B cell (primary cell): Measurements from ENCODE around the gene UNC119B. TPM values are rescaled to one million over a fixed set of nuclear protein-coding genes. Genes with fewer than 3 reads are reported as not detected.

ENCODE experiments used
- ATAC-seq: fragments of 200-7000 bp; cut with Tn5 transposase; one replicate; pipeline ENCODE4 v1.10.0; 2021; ENCODE audit warnings: low read depth, mild to moderate bottlenecking, moderate number of reproducible peaks, moderate library complexity
- CTCF ChIA-PET: fragments of 350-600 bp; sonication (Branson Sonifier 250); formaldehyde crosslinking; loops from one replicate; lab custom pipeline; 2021; ENCODE audit warnings: antibody characterized with exemption, inconsistent platforms; lab: Charles Lee
- POLR2A ChIA-PET: fragments of 350-600 bp; sonication (Branson Sonifier 250); formaldehyde crosslinking; loops from one replicate; lab custom pipeline; 2021; ENCODE audit warnings: antibody characterized with exemption; lab: Charles Lee
- DNase-seq: peaks from one replicate; pipeline ENCODE4 v3.0.0; 2013
- H2AFZ ChIP-seq: 2 replicates; pipeline ENCODE4 v1.6.1; 2012; ENCODE audit warnings: mild to moderate bottlenecking, low read depth, low read length; ENCODE audit not compliant: insufficient read depth, poor library complexity, severe bottlenecking
- H3K27ac ChIP-seq, 2 donors: 1 replicate in 1 of 2; 2 replicates in 1 of 2; pipeline ENCODE4 v1.5.1; 2012 to 2013; ENCODE audit warnings: low read length in 2 of 2, mild to moderate bottlenecking in 2 of 2, moderate library complexity in 1 of 2
- H3K27me3 ChIP-seq, 4 experiments: fragments of 200-600 bp in 1 of 4; sonication (generic) in 1 of 4; replicated peaks in 1 of 4; 1 replicate in 2 of 4; 2 replicates in 2 of 4; pipeline versions ENCODE4 v1.6.1 to v1.7.0; 2013 to 2016; ENCODE audit warnings: low read length in 3 of 4, mild to moderate bottlenecking in 2 of 4, mixed read lengths in 1 of 4, moderate library complexity in 1 of 4; ENCODE audit not compliant: insufficient read depth in 4 of 4, control insufficient read depth in 3 of 4; ENCODE audit errors: control extremely low read depth in 1 of 4
- H3K36me3 ChIP-seq, 2 experiments: replicated peaks in 1 of 2; 1 replicate in 1 of 2; 2 replicates in 1 of 2; pipeline versions ENCODE4 v1.6.1 to v1.7.1; 2013; ENCODE audit warnings: low read length in 1 of 2; ENCODE audit not compliant: insufficient read depth in 2 of 2, control insufficient read depth in 1 of 2; ENCODE audit errors: control extremely low read depth in 1 of 2, extremely low read depth in 1 of 2
- H3K4me1 ChIP-seq, 2 donors: fragments of 200-600 bp in 1 of 2; sonication (generic) in 1 of 2; 1 replicate in 1 of 2; 2 replicates in 1 of 2; pipeline versions ENCODE4 v1.5.1 to v1.6.1; 2013 to 2017; ENCODE audit warnings: low read length in 2 of 2; ENCODE audit not compliant: control insufficient read depth in 2 of 2, insufficient read depth in 2 of 2
- H3K4me2 ChIP-seq: replicated peaks from 2 replicates; pipeline ENCODE3; 2012; ENCODE audit warnings: mild to moderate bottlenecking, low read depth, low read length; ENCODE audit not compliant: poor library complexity, severe bottlenecking
- H3K4me3 ChIP-seq, 5 experiments: fragments of 200-600 bp in 1 of 5; sonication (generic) in 1 of 5; 1 replicate in 3 of 5; 2 replicates in 2 of 5; pipeline versions ENCODE4 v1.5.1 to v1.7.0; 2011 to 2016; ENCODE audit warnings: low read length in 4 of 5, mild to moderate bottlenecking in 4 of 5, low read depth in 2 of 5, control low read depth in 1 of 5, moderate library complexity in 1 of 5; ENCODE audit not compliant: insufficient read depth in 1 of 5; ENCODE audit errors: control extremely low read depth in 1 of 5, extremely low read depth in 1 of 5
- H3K79me2 ChIP-seq: fragments of 200-600 bp; sonication (generic); one replicate; pipeline ENCODE4 v1.6.0; 2016; ENCODE audit warnings: low read length; ENCODE audit not compliant: control insufficient read depth, insufficient read depth
- H3K9ac ChIP-seq: fragments of 200-600 bp; sonication (generic); 2 replicates; pipeline ENCODE4 v1.6.1; 2017; ENCODE audit warnings: mild to moderate bottlenecking, low read length, moderate library complexity
- H3K9me3 ChIP-seq, 3 donors: one replicate each; pipeline versions ENCODE4 v1.6.1 to v1.7.1; 2013; ENCODE audit warnings: low read length in 2 of 3; ENCODE audit not compliant: control insufficient read depth in 2 of 3, insufficient read depth in 1 of 3; ENCODE audit errors: control extremely low read depth in 1 of 3
- H4K20me1 ChIP-seq: 2 replicates; pipeline ENCODE4 v1.6.0; 2012; ENCODE audit warnings: mild to moderate bottlenecking, low read length; ENCODE audit not compliant: insufficient read depth, control insufficient read depth, poor library complexity, severe bottlenecking
- H3K27ac Mint-ChIP-seq: one replicate; pipeline ENCODE4 v1.8.0; 2021; ENCODE audit warnings: mixed read lengths
- H3K27me3 Mint-ChIP-seq: one replicate; pipeline ENCODE4 v1.8.0; 2021; ENCODE audit warnings: mixed read lengths
- H3K4me1 Mint-ChIP-seq: one replicate; pipeline ENCODE4 v1.8.0; 2021; ENCODE audit warnings: mixed read lengths
- H3K4me3 Mint-ChIP-seq: one replicate; pipeline ENCODE4 v1.8.0; 2021; ENCODE audit warnings: mixed read lengths
- H3K9me3 Mint-ChIP-seq: one replicate; pipeline ENCODE4 v1.8.0; 2022; ENCODE audit warnings: mixed read lengths; ENCODE audit not compliant: insufficient read depth
- CTCF ChIP-seq: fragments of 200-600 bp; IDR thresholded peaks from one replicate; pipeline ENCODE4 v1.8.0; 2022; ENCODE audit warnings: antibody characterized with exemption, mild to moderate bottlenecking
- EZH2 ChIP-seq: IDR thresholded peaks from 2 replicates; pipeline ENCODE4 v1.6.1; 2012; ENCODE audit warnings: borderline replicate concordance, low read depth, mild to moderate bottlenecking, moderate library complexity, low read length; ENCODE audit not compliant: insufficient read depth, poor library complexity, severe bottlenecking
- WGBS: methylation state at CpG from one replicate; pipeline ENCODE4 v1.1.5; 2013; ENCODE audit warnings: missing lambda C conversion rate; ENCODE audit not compliant: insufficient coverage; 5-methylcytosine and 5-hydroxymethylcytosine counted together
- intact Hi-C: fragments of 100-400 bp; cut with micrococcal nuclease; formaldehyde crosslinking; loops from one replicate; pipeline ENCODE4 v1.10.0; 2022
- polyA plus RNA-seq: library from polyadenylated mRNA; depleted of rRNA; stranded (reverse); fragments of >200 nt; gene quantifications from 2 replicates; pipeline ENCODE4 v1.2.3, GENCODE V29; 2012
- total RNA-seq, 2 donors: library from RNA; stranded (reverse); fragments of 120-200 nt in 1 of 2; gene quantifications; 1 replicate in 1 of 2; 2 replicates in 1 of 2; pipeline versions ENCODE4 v1.2.3 to v1.2.4, GENCODE V29; 2013 to 2022

Gene UNC119B
- total and polyA plus RNA-seq, 2 donors (not counting 1 experiment from before 2014, with no cell fraction given): 7.2 to 22.7 TPM

DNA sequence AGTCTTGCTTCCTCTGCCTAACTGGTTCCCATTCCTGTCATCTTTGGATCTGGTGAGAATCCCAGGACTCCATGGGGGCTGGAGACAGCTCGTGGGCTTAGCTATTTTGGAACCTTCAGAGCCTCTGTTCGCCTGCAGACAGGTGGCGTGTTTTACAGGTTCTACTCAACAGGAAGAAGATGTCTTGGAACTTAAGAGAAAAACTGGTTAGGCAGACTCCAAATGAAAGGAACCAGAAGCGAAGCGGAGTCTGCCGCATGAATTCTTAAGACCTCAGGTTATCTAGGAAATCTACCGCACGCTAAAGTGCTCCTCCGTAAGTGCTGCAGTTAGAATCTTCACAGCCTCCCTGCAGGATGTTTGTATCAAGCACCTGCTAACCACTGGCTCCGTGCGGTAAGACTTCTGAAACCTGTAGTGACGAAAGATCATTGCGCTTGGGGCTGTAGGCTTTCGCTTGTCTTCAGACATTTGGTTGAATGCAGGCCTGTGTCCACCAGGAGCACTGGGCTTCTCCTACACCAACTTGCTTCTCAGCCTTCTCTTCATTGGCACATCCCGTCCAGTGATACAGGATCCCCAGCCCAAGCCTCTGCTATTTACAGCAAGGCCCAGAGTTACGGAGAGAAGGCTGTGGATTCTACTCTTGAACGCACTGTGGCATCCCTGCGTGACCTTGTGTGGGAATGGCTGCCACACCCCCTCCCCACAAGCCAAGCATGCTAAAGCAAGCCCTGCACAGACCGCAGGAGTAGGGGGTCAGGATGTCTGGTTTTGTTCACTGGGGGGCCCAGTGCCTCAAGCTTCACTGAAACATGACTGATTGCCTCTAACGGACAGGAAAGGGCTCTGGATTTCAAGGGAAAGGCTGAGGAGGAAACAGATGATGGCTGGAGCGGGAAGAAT is 50.3 kb downstream of the UNC119B start:
- H3K4me3 Mint-ChIP-seq: no peak overlapping the region
- no peaks in the 10 kb centered on the region for H3K4me1 Mint-ChIP-seq
- no peak overlapping the region for H3K4me3 ChIP-seq
- peaks cover under 1% of the 10 kb centered on the region for H3K9me3 Mint-ChIP-seq
- WGBS: 90% methylated on average over 21 of the region's 21 CpGs
- no peaks in the 10 kb centered on the region for H4K20me1 ChIP-seq
- H3K27ac Mint-ChIP-seq: no peak overlapping the region
- CTCF ChIA-PET: interaction anchor here (0.5 kb wide), 1 partner anchor 915 kb away, joined by 4 read pairs; no protein-coding TSS in a partner anchor
- intact Hi-C loops: no loop called here
- H3K27me3 ChIP-seq: no peaks in the 10 kb centered on the region
- H3K27ac ChIP-seq: no peak overlapping the region
- no peak for TF ChIP-seq CTCF
- no peaks in the 10 kb centered on the region for H3K27me3 Mint-ChIP-seq
- H3K9ac ChIP-seq: no peak overlapping the region
- ATAC-seq (no peak), DNase-seq (no peak)
- H3K9me3 ChIP-seq: peaks cover 0 to 3% (median 1%) of the 10 kb centered on the region in 3 donors
- no peaks in the 10 kb centered on the region for H3K79me2 ChIP-seq
- H3K36me3 ChIP-seq: peaks cover 0 to 31% of the 10 kb centered on the region in 2 experiments
- no peaks in the 10 kb centered on the region for H3K4me1 ChIP-seq
- H2AFZ ChIP-seq: no peak overlapping the region
- POLR2A ChIA-PET: no interaction called here
- H3K4me2 ChIP-seq: no peak overlapping the region

GRCh38 chr12:120761519-120761934 is 51.3 kb downstream of the UNC119B start:
- Histone ChIP-seq H3K27ac (no peak overlapping the region), H4K20me1 (no peaks in the 10 kb centered on the region), H3K9me3 (no peaks in the 10 kb centered on the region), H2AFZ (no peak overlapping the region), H3K4me2 (no peak overlapping the region), H3K27me3 (no peaks in the 10 kb centered on the region), H3K4me1 (no peaks in the 10 kb centered on the region), H3K36me3 (peaks cover under 1 to 40% of the 10 kb centered on the region in 2 experiments), H3K9ac (no peak overlapping the region), H3K4me3 (no peak overlapping the region), H3K79me2 (no peaks in the 10 kb centered on the region)
- intact Hi-C loops: no loop called here
- Mint-ChIP-seq H3K4me3 (no peak overlapping the region), H3K27ac (no peak overlapping the region), H3K4me1 (no peaks in the 10 kb centered on the region), H3K27me3 (no peaks in the 10 kb centered on the region), H3K9me3 (no peaks in the 10 kb centered on the region)
- ATAC-seq (no peak), DNase-seq (no peak)
- no peak for TF ChIP-seq EZH2
- TF ChIP-seq CTCF: no peak
- ChIA-PET POLR2A (no interaction called here), CTCF (interaction anchor here (0.5 kb wide), 1 partner anchor 914 kb away, joined by 4 read pairs; no protein-coding TSS in a partner anchor)
- 96% methylated on average over 9 of the region's 9 CpGs for WGBS
